Measurements from ENCODE around the gene FOXE1.

DNA sequence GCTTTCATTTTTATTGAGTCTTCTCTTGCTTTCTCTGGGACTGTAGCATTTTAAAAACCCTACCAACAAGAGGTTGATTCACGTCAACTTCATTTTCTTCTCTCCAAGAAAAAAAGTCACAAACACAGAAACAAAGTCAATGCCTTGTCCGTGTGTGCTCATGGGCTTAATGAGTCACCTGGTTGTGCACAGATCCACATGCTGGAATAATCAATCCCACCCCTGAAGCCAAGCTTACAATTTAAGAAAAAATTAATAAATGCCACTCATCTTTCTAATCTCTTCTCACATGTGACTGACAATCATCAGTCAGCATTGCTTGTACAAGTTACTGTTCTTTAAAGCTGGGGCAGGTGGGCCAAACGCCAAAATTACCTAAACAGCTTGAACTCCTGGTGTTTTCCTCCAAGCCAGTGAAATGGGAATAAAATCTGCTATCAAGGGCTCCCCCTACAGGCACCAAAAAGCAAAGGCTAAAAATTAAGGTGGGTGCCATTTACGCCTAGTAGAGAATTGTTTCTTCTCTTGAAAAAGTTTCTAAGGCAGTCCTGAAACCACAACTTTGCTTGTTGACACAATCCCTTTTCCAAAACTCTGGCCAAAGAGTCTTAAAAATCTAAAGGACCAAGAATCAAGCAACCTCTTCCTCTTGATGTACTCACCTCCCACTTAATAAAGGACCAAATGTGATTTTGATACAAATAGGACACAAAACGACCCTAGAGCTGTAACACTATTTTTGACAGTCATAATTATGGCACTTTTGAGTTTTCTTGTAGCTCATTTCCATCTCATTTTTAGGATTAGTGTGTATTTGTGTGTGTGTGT, 47.9 kb downstream of the FOXE1 start:
- TF ChIP-seq POLR2AphosphoS5 (IDR thresholded peaks at IDR 0.05; ENCODE audit: borderline replicate concordance, low read depth, low read length) (no peak), EZH2 (IDR thresholded peaks at IDR 0.05) (no peak)
